ENCODE data around the gene OPCML.

GRCh38 chr11:132957881-132958280, 574.4 kb downstream of the OPCML start:
- TF ChIP-seq CTCF (IDR thresholded peaks at IDR 0.05) = no peak
- no peak for TF ChIP-seq POLR2A (IDR thresholded peaks at IDR 0.05)
